Stimulated activated CD4-positive, alpha-beta T cell treated with anti-CD3 and anti-CD28 coated beads, Interleukin-15, amount 100 ng/mL, for 48 hours (primary cell): ENCODE measurements around the gene LYRM4.

Source experiments
- DNase-seq, 2 donors: peaks; one replicate each; pipeline ENCODE4 v3.0.0-alpha.2; 2020; ENCODE audit warnings: low read depth in 2 of 2

Gene LYRM4

GRCh38 chr6:5246141-5247097, 14.3 kb downstream of the LYRM4 start:
- DNase-seq, result no peak

- DNase-seq, result no peak
Observed at GRCh38 chr6:5243069-5243468, 17.7 kb downstream of the LYRM4 start.

- DNase-seq, result no peak
Observed at GRCh38 chr6:5241252-5241651, 19.5 kb downstream of the LYRM4 start.

GRCh38 chr6:5238336-5238735, 22.4 kb downstream of the LYRM4 start:
- DNase-seq, result no peak

- DNase-seq, result no peak
Observed at GRCh38 chr6:5237805-5238204, 22.9 kb downstream of the LYRM4 start.

- DNase-seq, result no peak
Observed at GRCh38 chr6:5235830-5236229, 24.9 kb downstream of the LYRM4 start.

GRCh38 chr6:5234874-5235273, 25.9 kb downstream of the LYRM4 start:
- no peak for DNase-seq

- DNase-seq, result no peak
Observed at GRCh38 chr6:5231289-5231688, 29.5 kb downstream of the LYRM4 start.

- DNase-seq, result no peak
Observed at GRCh38 chr6:5230081-5230480, 30.7 kb downstream of the LYRM4 start.

GRCh38 chr6:5229356-5229755, 31.4 kb downstream of the LYRM4 start:
- DNase-seq, result no peak

GRCh38 chr6:5223309-5223708, 37.4 kb downstream of the LYRM4 start:
- no peak for DNase-seq

- no peak for DNase-seq
Observed at GRCh38 chr6:5220443-5220842, 40.3 kb downstream of the LYRM4 start.

GRCh38 chr6:5219011-5219691, 41.6 kb downstream of the LYRM4 start:
- no peak for DNase-seq

GRCh38 chr6:5217356-5217755, 43.4 kb downstream of the LYRM4 start:
- DNase-seq, result no peak

- DNase-seq, result no peak
Observed at GRCh38 chr6:5215799-5216198, 45.0 kb downstream of the LYRM4 start.

- no peak for DNase-seq
Observed at GRCh38 chr6:5215159-5215558, 45.6 kb downstream of the LYRM4 start.

- peak in 1 of 2 donors; percentile 10 for DNase-seq
Observed at GRCh38 chr6:5214570-5215052, 46.1 kb downstream of the LYRM4 start.

GRCh38 chr6:5213836-5214235, 46.9 kb downstream of the LYRM4 start:
- DNase-seq, result no peak

GRCh38 chr6:5211492-5211891, 49.3 kb downstream of the LYRM4 start:
- DNase-seq, result no peak

- DNase-seq, result no peak
Observed at GRCh38 chr6:5208471-5208971, 52.2 kb downstream of the LYRM4 start.

GRCh38 chr6:5208057-5208456, 52.7 kb downstream of the LYRM4 start:
- DNase-seq, result no peak

GRCh38 chr6:5206920-5207561, 53.7 kb downstream of the LYRM4 start:
- DNase-seq, result no peak
